Hepatocyte (in vitro differentiated cells): ENCODE measurements around the gene PRPF39. TPM values are rescaled to one million over a fixed set of nuclear protein-coding genes. Genes with fewer than 3 reads are reported as not detected.

Experiments
- DNase-seq: peaks from one replicate; pipeline ENCODE4 v3.0.0-alpha.2; 2016; ENCODE audit warnings: low spot score
- H2AFZ ChIP-seq: fragments of 200-600 bp; sonication (generic); 2 replicates; pipeline ENCODE4 v1.6.0; 2016; ENCODE audit warnings: antibody characterized with exemption, mild to moderate bottlenecking
- H3K27ac ChIP-seq: fragments of 200-600 bp; sonication (generic); 2 replicates; pipeline ENCODE4 v1.5.1; 2016; ENCODE audit warnings: mild to moderate bottlenecking
- H3K27me3 ChIP-seq: fragments of 200-600 bp; sonication (generic); 2 replicates; pipeline ENCODE4 v1.6.1; 2016
- H3K36me3 ChIP-seq: fragments of 200-600 bp; sonication (generic); replicated peaks from 2 replicates; pipeline ENCODE4 v1.5.1; 2016; ENCODE audit warnings: low read depth; ENCODE audit not compliant: insufficient read depth
- H3K4me1 ChIP-seq: fragments of 200-600 bp; sonication (generic); 2 replicates; pipeline ENCODE4 v1.5.1; 2016; ENCODE audit warnings: mild to moderate bottlenecking, moderate library complexity; ENCODE audit not compliant: insufficient read depth
- H3K4me2 ChIP-seq: fragments of 200-600 bp; sonication (generic); 2 replicates; pipeline ENCODE4 v1.6.0; 2016
- H3K4me3 ChIP-seq: fragments of 200-600 bp; sonication (generic); 2 replicates; pipeline ENCODE4 v1.5.1; 2016; ENCODE audit warnings: mild to moderate bottlenecking
- H3K79me2 ChIP-seq: fragments of 200-600 bp; sonication (generic); 2 replicates; pipeline ENCODE4 v1.6.0; 2017; ENCODE audit warnings: mild to moderate bottlenecking
- H3K9me2 ChIP-seq: fragments of 200-600 bp; sonication (generic); replicated peaks from 2 replicates; pipeline ENCODE4 v1.6.0; 2017; ENCODE audit warnings: mild to moderate bottlenecking; ENCODE audit not compliant: insufficient read depth
- H3K9me3 ChIP-seq: fragments of 200-600 bp; sonication (generic); 2 replicates; pipeline ENCODE4 v1.5.1; 2016; ENCODE audit warnings: low read depth, mild to moderate bottlenecking
- H4K20me1 ChIP-seq: fragments of 200-600 bp; sonication (generic); 2 replicates; pipeline ENCODE4 v1.6.0; 2016; ENCODE audit warnings: mild to moderate bottlenecking; ENCODE audit not compliant: insufficient read depth, poor library complexity, severe bottlenecking
- EZH2 ChIP-seq: fragments of 200-600 bp; sonication (generic); IDR thresholded peaks from 2 replicates; pipeline ENCODE4 v1.6.1; 2016; ENCODE audit warnings: antibody characterized with exemption, mild to moderate bottlenecking, borderline replicate concordance
- EZH2phosphoT487 ChIP-seq: fragments of 200-600 bp; sonication (generic); IDR thresholded peaks from one replicate; pipeline ENCODE4 v1.6.1; 2018; ENCODE audit warnings: antibody characterized with exemption, mild to moderate bottlenecking, low read depth, moderate library complexity; ENCODE audit not compliant: unreplicated experiment, severe bottlenecking
- WGBS: methylation state at CpG from one replicate; pipeline ENCODE4 v1.1.6; 2016; ENCODE audit warnings: low lambda C conversion rate; ENCODE audit errors: missing lambda C conversion rate; 5-methylcytosine and 5-hydroxymethylcytosine counted together
- polyA plus RNA-seq: library from polyadenylated mRNA; unstranded; fragments of >200 nt; fragmentation: Nextera tagmentation; extraction: Ambion mirVana; gene quantifications from 2 replicates; pipeline ENCODE4 v1.2.1, GENCODE V29; 2016
- total RNA-seq: library from RNA; depleted of rRNA; stranded (reverse); fragments of >200 nt; gene quantifications from 2 replicates; pipeline ENCODE4 v1.2.3, GENCODE V29; 2014
- TF ChIP-seq, protein P1 (sequence below): fragments of 200-600 bp; sonication (generic); IDR thresholded peaks from 2 replicates; pipeline ENCODE4 v1.5.1; 2016; ENCODE audit warnings: antibody characterized with exemption, mild to moderate bottlenecking; ENCODE audit not compliant: poor library complexity

PRPF39 gene
- total and polyA plus RNA-seq, 2 experiments from 2014 or later, result 18.2 to 38.9 TPM

DNA sequence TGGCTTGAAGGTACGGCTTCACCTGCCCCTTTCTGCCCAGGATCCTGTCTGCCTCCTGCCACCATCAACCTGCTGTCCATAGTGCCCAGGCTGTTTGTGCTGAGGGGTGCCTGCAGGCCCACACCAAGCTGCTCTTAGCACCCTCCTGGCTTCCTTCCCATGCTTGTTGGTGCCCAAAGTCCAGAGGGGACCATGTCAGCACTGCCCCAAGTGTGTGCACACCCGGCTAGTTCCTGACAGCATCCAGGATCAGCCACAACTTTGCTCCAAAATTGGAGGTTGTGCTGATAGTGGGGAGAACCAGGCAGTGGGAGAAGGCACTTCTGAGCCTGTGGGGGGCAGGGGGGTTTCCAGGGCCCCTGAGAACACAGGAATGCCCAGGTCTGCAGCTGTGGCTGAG, 44.5 kb upstream of the PRPF39 start:
- Histone ChIP-seq H3K9me2 (no peaks in the 10 kb centered on the region), H3K79me2 (no peaks in the 10 kb centered on the region), H3K36me3 (no peaks in the 10 kb centered on the region), H3K4me2 (no peak overlapping the region), H3K4me1 (no peaks in the 10 kb centered on the region), H3K27ac (no peak overlapping the region), H2AFZ (no peak overlapping the region), H3K4me3 (no peak overlapping the region), H4K20me1 (no peaks in the 10 kb centered on the region), H3K27me3 (no peaks in the 10 kb centered on the region), H3K9me3 (no peaks in the 10 kb centered on the region)
- TF ChIP-seq EZH2phosphoT487 (no peak), EZH2 (no peak)
- TF ChIP-seq, protein P1, sequence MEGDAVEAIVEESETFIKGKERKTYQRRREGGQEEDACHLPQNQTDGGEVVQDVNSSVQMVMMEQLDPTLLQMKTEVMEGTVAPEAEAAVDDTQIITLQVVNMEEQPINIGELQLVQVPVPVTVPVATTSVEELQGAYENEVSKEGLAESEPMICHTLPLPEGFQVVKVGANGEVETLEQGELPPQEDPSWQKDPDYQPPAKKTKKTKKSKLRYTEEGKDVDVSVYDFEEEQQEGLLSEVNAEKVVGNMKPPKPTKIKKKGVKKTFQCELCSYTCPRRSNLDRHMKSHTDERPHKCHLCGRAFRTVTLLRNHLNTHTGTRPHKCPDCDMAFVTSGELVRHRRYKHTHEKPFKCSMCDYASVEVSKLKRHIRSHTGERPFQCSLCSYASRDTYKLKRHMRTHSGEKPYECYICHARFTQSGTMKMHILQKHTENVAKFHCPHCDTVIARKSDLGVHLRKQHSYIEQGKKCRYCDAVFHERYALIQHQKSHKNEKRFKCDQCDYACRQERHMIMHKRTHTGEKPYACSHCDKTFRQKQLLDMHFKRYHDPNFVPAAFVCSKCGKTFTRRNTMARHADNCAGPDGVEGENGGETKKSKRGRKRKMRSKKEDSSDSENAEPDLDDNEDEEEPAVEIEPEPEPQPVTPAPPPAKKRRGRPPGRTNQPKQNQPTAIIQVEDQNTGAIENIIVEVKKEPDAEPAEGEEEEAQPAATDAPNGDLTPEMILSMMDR, result no peak
- no peak for DNase-seq
- 100% methylated on average over 2 of the region's 2 CpGs for WGBS

DNA sequence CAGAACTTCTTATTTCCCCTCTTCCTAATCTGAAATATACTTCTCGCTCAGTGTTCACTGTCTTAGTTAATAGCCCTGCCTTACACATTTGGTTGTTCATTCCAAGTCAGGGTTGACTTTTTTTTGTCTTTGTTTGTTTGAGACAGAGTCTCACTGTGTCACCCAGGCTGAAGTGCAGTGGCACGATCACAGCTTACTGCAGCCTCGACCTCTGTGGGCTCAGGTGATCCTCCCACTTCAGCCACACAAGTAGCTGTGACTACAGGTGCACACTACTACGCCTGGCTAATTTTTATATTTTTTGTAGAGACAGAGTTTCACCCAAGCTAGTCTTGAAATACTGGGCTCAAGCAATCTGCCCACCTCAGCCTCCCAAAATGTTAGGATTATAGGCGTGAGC, 42.3 kb upstream of the PRPF39 start:
- TF ChIP-seq EZH2, result no peak
- TF ChIP-seq, protein P1, result no peak
- no peak for TF ChIP-seq EZH2phosphoT487
- Histone ChIP-seq H3K79me2 (no peaks in the 10 kb centered on the region), H3K27ac (no peak overlapping the region), H4K20me1 (no peaks in the 10 kb centered on the region), H3K4me2 (no peak overlapping the region), H3K9me3 (no peaks in the 10 kb centered on the region), H3K4me3 (no peak overlapping the region), H3K27me3 (no peaks in the 10 kb centered on the region), H3K4me1 (no peaks in the 10 kb centered on the region), H3K36me3 (no peaks in the 10 kb centered on the region), H3K9me2 (no peaks in the 10 kb centered on the region), H2AFZ (no peak overlapping the region)
- WGBS, result 85% methylated on average over 5 of the region's 5 CpGs
- DNase-seq, result no peak

DNA sequence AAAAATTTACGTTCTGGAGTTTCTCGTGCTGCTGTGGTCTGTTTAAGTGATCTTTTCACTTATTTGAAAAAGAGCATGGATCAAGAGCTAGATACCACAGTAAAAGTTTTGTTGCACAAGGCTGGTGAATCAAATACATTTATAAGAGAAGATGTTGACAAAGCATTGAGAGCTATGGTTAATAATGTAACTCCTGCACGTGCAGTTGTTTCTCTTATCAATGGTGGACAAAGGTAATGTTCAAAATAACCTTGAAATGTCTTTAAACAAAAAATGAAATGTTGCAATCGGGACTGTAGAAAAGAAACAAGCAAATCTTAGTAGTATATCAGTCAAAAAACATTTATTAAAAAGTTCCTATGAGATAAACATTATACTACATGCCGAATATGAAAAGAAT, 39.3 kb upstream of the PRPF39 start:
- H3K27me3 ChIP-seq, result no peaks in the 10 kb centered on the region
- no peak overlapping the region for H3K4me3 ChIP-seq
- WGBS, result 89% methylated on average over 5 of the region's 5 CpGs
- no peak overlapping the region for H3K4me2 ChIP-seq
- TF ChIP-seq EZH2phosphoT487 (no peak), EZH2 (no peak)
- TF ChIP-seq, protein P1, result no peak
- H3K4me1 ChIP-seq, result no peaks in the 10 kb centered on the region
- H4K20me1 ChIP-seq, result no peaks in the 10 kb centered on the region
- DNase-seq, result no peak
- no peaks in the 10 kb centered on the region for H3K79me2 ChIP-seq
- no peaks in the 10 kb centered on the region for H3K9me3 ChIP-seq
- H2AFZ ChIP-seq, result no peak overlapping the region
- no peaks in the 10 kb centered on the region for H3K9me2 ChIP-seq
- no peak overlapping the region for H3K27ac ChIP-seq
- H3K36me3 ChIP-seq, result no peaks in the 10 kb centered on the region

DNA sequence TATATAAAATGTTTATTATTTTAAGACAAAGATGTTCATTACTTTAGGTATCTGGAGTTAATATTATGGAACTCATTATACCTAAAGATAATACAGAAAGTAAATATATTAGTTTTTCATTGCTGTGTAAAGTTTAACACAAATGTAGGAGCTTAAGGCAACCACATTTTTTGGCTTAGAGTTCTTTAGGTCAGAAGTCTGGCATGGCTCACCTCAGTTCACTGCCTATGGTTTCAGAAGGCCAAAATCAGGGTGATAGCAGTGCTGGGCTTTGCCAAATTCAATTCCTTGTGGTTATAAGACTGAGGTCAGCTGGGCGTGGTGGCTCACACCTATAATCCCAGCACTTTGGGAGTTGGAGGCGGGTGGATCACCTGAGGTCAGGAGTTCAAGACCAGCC, 35.5 kb upstream of the PRPF39 start:
- no peak overlapping the region for H3K27ac ChIP-seq

More for the DNA sequence above, 35.5 kb upstream of the PRPF39 start:
- Histone ChIP-seq H4K20me1 (no peaks in the 10 kb centered on the region), H3K79me2 (no peaks in the 10 kb centered on the region), H3K36me3 (no peaks in the 10 kb centered on the region), H3K9me2 (no peaks in the 10 kb centered on the region), H2AFZ (no peak overlapping the region), H3K27me3 (no peaks in the 10 kb centered on the region), H3K4me1 (no peaks in the 10 kb centered on the region), H3K4me3 (no peak overlapping the region), H3K9me3 (no peaks in the 10 kb centered on the region), H3K4me2 (no peak overlapping the region)
- TF ChIP-seq EZH2phosphoT487 (no peak), EZH2 (no peak)
- TF ChIP-seq, protein P1, result no peak
- whole genome bisulfite sequencing, result 100% methylated on average over 2 of the region's 2 CpGs
- no peak for DNase-seq
